IMR-90 (cell line): ENCODE results near the gene ALAS2. TPM values are rescaled to one million over a fixed set of nuclear protein-coding genes. Genes with fewer than 3 reads are reported as not detected.
A peak's percentile ranks its signal among the peaks of the same experiment; 100 is the strongest.

Source experiments
- ATAC-seq: fragments of 200-7000 bp; cut with Tn5 transposase; 2 replicates; pipeline ENCODE4 v1.9.1; 2020; ENCODE audit warnings: low read depth, mild to moderate bottlenecking, moderate library complexity
- BruUV-seq: library from RNA; stranded (reverse); fragments of 400-500 nt; replicated peaks from 2 replicates; lab custom pipeline; 2021; lab: Mats Ljungman, UMichigan
- CTCF ChIA-PET: fragments of 300-600 bp; formaldehyde crosslinking; extraction: SDS; loops from one replicate; lab custom pipeline; 2021; ENCODE audit warnings: antibody characterized with exemption; lab: Yijun Ruan, JAX
- POLR2A ChIA-PET: fragments of 300-600 bp; sonication (Branson Sonifier 250); formaldehyde crosslinking; loops from one replicate; lab custom pipeline; 2022; ENCODE audit warnings: antibody characterized with exemption; ENCODE audit not compliant: unreplicated experiment; lab: Charles Lee
- DNase-seq: peaks from one replicate; pipeline ENCODE4 v3.0.0; 2013
- H2AFZ ChIP-seq: replicated peaks from 2 replicates; pipeline ENCODE3; 2013; ENCODE audit warnings: low read length, mild to moderate bottlenecking; ENCODE audit not compliant: poor library complexity
- H2AK5ac ChIP-seq: 2 replicates; pipeline ENCODE4 v1.6.1; 2013; ENCODE audit warnings: low read depth, low read length, inconsistent platforms
- H2AK9ac ChIP-seq: replicated peaks from 2 replicates; pipeline ENCODE3; 2013; ENCODE audit warnings: mild to moderate bottlenecking, low read depth, low read length, moderate library complexity; ENCODE audit not compliant: poor library complexity
- H2BK120ac ChIP-seq: 2 replicates; pipeline ENCODE4 v1.6.1; 2013; ENCODE audit warnings: low read depth, low read length, inconsistent platforms
- H2BK15ac ChIP-seq: 3 replicates; pipeline ENCODE4 v1.6.1; 2013; ENCODE audit warnings: low read depth, low read length, inconsistent platforms
- H2BK20ac ChIP-seq: 2 replicates; pipeline ENCODE4 v1.6.1; 2013; ENCODE audit warnings: low read depth, mild to moderate bottlenecking, inconsistent platforms, low read length, moderate library complexity
- H2BK5ac ChIP-seq: 2 replicates; pipeline ENCODE4 v1.6.1; 2013; ENCODE audit warnings: mild to moderate bottlenecking, low read depth, low read length, inconsistent platforms; ENCODE audit not compliant: poor library complexity, severe bottlenecking
- H3K14ac ChIP-seq: replicated peaks from 2 replicates; pipeline ENCODE4 v1.6.1; 2013; ENCODE audit warnings: low read depth, low read length, inconsistent platforms
- H3K18ac ChIP-seq: 2 replicates; pipeline ENCODE4 v1.6.1; 2013; ENCODE audit warnings: low read depth, low read length, control low read depth
- H3K23ac ChIP-seq: 2 replicates; pipeline ENCODE4 v1.6.1; 2013; ENCODE audit warnings: low read depth, low read length, inconsistent platforms
- H3K27ac ChIP-seq: 2 replicates; pipeline ENCODE4 v1.5.1; 2013; ENCODE audit warnings: mild to moderate bottlenecking, control low read depth, low read length; ENCODE audit not compliant: insufficient read depth
- H3K27me3 ChIP-seq: 2 replicates; pipeline ENCODE4 v1.6.1; 2013; ENCODE audit warnings: low read length; ENCODE audit not compliant: control insufficient read depth, insufficient read depth
- H3K36me3 ChIP-seq: 2 replicates; pipeline ENCODE4 v1.6.1; 2013; ENCODE audit warnings: low read length, mixed read lengths; ENCODE audit not compliant: control insufficient read depth, insufficient read depth
- H3K4ac ChIP-seq: 2 replicates; pipeline ENCODE4 v1.6.1; 2013; ENCODE audit warnings: low read depth, low read length, inconsistent platforms
- H3K4me1 ChIP-seq: 2 replicates; pipeline ENCODE4 v1.6.1; 2013; ENCODE audit warnings: low read length, mixed read lengths; ENCODE audit not compliant: control insufficient read depth, insufficient read depth
- H3K4me2 ChIP-seq: 2 replicates; pipeline ENCODE4 v1.6.1; 2013; ENCODE audit warnings: low read depth, mild to moderate bottlenecking, control low read depth, low read length, moderate library complexity
- H3K4me3 ChIP-seq: 2 replicates; pipeline ENCODE4 v1.5.1; 2013; ENCODE audit warnings: low read depth, mild to moderate bottlenecking, control low read depth, low read length, moderate library complexity; ENCODE audit not compliant: insufficient read depth
- H3K56ac ChIP-seq: 2 replicates; pipeline ENCODE4 v1.6.1; 2013; ENCODE audit warnings: low read length, inconsistent platforms; ENCODE audit not compliant: insufficient read depth; ENCODE audit errors: extremely low read depth
- H3K79me1 ChIP-seq, 2 experiments: 2 replicates each; pipeline ENCODE4 v1.6.1; 2013; ENCODE audit warnings: low read length in 2 of 2, inconsistent platforms in 1 of 2, low read depth in 1 of 2
- H3K9ac ChIP-seq: 2 replicates; pipeline ENCODE4 v1.6.1; 2013; ENCODE audit warnings: low read depth, low read length, control low read depth
- H3K9me1 ChIP-seq: 2 replicates; pipeline ENCODE4 v1.6.1; 2013; ENCODE audit warnings: low read length, inconsistent platforms; ENCODE audit not compliant: insufficient read depth
- H3K9me3 ChIP-seq: 2 replicates; pipeline ENCODE4 v1.6.1; 2013; ENCODE audit warnings: low read length; ENCODE audit not compliant: control insufficient read depth, insufficient read depth
- H4K20me1 ChIP-seq: 2 replicates; pipeline ENCODE4 v1.6.1; 2013; ENCODE audit warnings: low read length, inconsistent platforms; ENCODE audit not compliant: insufficient read depth
- H4K5ac ChIP-seq: 2 replicates; pipeline ENCODE4 v1.6.1; 2013; ENCODE audit warnings: mild to moderate bottlenecking, low read depth, low read length, control low read depth
- H4K8ac ChIP-seq, 2 experiments: 2 replicates each; pipeline ENCODE4 v1.6.1; 2013; ENCODE audit warnings: low read depth in 2 of 2, low read length in 2 of 2, control low read depth in 1 of 2, inconsistent platforms in 1 of 2
- H4K91ac ChIP-seq: 2 replicates; pipeline ENCODE4 v1.6.1; 2013; ENCODE audit warnings: low read depth, low read length, inconsistent platforms; ENCODE audit not compliant: insufficient read depth
- CEBPB ChIP-seq: IDR thresholded peaks from 2 replicates; pipeline ENCODE4 v1.6.1; 2012; ENCODE audit warnings: low read depth, low read length, improper control_type of control experiment
- CHD1 ChIP-seq: IDR thresholded peaks from 2 replicates; pipeline ENCODE4 v1.6.1; 2012; ENCODE audit warnings: low read depth, low read length, improper control_type of control experiment
- ELK1 ChIP-seq: fragments of 150-350 bp; IDR thresholded peaks from 2 replicates; pipeline ENCODE4 v1.6.1; 2016; ENCODE audit warnings: low read depth, mild to moderate bottlenecking, low read length, moderate library complexity, borderline replicate concordance
- MAFK ChIP-seq: IDR thresholded peaks from 2 replicates; pipeline ENCODE4 v1.6.1; 2012; ENCODE audit warnings: low read depth, low read length, improper control_type of control experiment
- MAZ ChIP-seq: IDR thresholded peaks from 2 replicates; pipeline ENCODE4 v1.6.1; 2012; ENCODE audit warnings: low read depth, mild to moderate bottlenecking, low read length, improper control_type of control experiment, moderate library complexity, borderline replicate concordance
- POLR2A ChIP-seq: IDR thresholded peaks from 2 replicates; pipeline ENCODE4 v1.6.1; 2012; ENCODE audit warnings: mild to moderate bottlenecking, low read depth, low read length
- RAD21 ChIP-seq: IDR thresholded peaks from 2 replicates; pipeline ENCODE4 v1.6.1; 2012; ENCODE audit warnings: low read length, improper control_type of control experiment
- RCOR1 ChIP-seq: IDR thresholded peaks from 2 replicates; pipeline ENCODE4 v1.6.1; 2012; ENCODE audit warnings: mild to moderate bottlenecking, low read length, improper control_type of control experiment; ENCODE audit not compliant: insufficient replicate concordance
- RFX5 ChIP-seq: IDR thresholded peaks from 2 replicates; pipeline ENCODE4 v1.8.0; 2012; ENCODE audit warnings: low read depth, mild to moderate bottlenecking, low read length, moderate library complexity
- SMC3 ChIP-seq: fragments of 150-350 bp; IDR thresholded peaks from 2 replicates; pipeline ENCODE4 v1.6.1; 2016; ENCODE audit warnings: low read depth, mild to moderate bottlenecking, antibody characterized with exemption, low read length, moderate library complexity
- dilution Hi-C: fragments of 300-500 bp; cut with HindIII; formaldehyde crosslinking; loops from one replicate; pipeline ENCODE4 v1.14.3; 2018; ENCODE audit warnings: low sequenced_read_pairs; ENCODE audit not compliant: unreplicated experiment
- in situ Hi-C: fragments of 300-500 bp; cut with MboI; formaldehyde crosslinking; loops from 3 replicates; pipeline ENCODE4 v1.14.3; 2019; ENCODE audit warnings: low sequenced_read_pairs, inconsistent platforms, mixed read lengths
- intact Hi-C: fragments of 100-400 bp; cut with micrococcal nuclease; formaldehyde crosslinking; loops from 2 replicates; pipeline ENCODE4 v1.10.0; 2022
- polyA plus RNA-seq, 3 experiments: library from polyadenylated mRNA; depleted of rRNA; stranded (reverse); fragments of >200 nt; gene quantifications; 2 replicates each; pipeline ENCODE4 v1.2.3, GENCODE V29; 2012; ENCODE audit warnings: low replicate concordance in 1 of 3
- total RNA-seq: library from RNA; depleted of rRNA; stranded (reverse); fragments of >200 nt; gene quantifications from 2 replicates; pipeline ENCODE4 v1.2.3, GENCODE V29; 2012

ALAS2 gene
- total and polyA plus RNA-seq, 2 of the 4 experiments (the other 2 are of a cell fraction), result not detected

- POLR2A ChIA-PET, result no interaction called here
These were observed 4.6 kb downstream of the ALAS2 start for GRCh38 chrX:55026143-55026542.

More at GRCh38 chrX:55026143-55026542, 4.6 kb downstream of the ALAS2 start:
- CTCF ChIA-PET, result no interaction called here
- Histone ChIP-seq H3K4ac (no peak overlapping the region), H3K36me3 (no peaks in the 10 kb centered on the region), H3K4me1 (no peaks in the 10 kb centered on the region), H2BK5ac (no peak overlapping the region), H3K4me3 (no peak overlapping the region), H3K27ac (no peak overlapping the region), H2BK120ac (no peak overlapping the region), H3K4me2 (no peak overlapping the region), H3K79me1 (no peaks in the 10 kb centered on the region), H3K27me3 (peaks cover 11% of the 10 kb centered on the region), H4K20me1 (no peaks in the 10 kb centered on the region), H3K23ac (no peak overlapping the region), H3K9ac (no peak overlapping the region), H4K91ac (no peak overlapping the region), H4K8ac (no peak overlapping the region), H3K56ac (no peak overlapping the region), H3K18ac (no peak overlapping the region), H2AK5ac (no peak overlapping the region), H3K9me3 (no peaks in the 10 kb centered on the region), H3K14ac (no peak overlapping the region), H2BK20ac (no peak overlapping the region), H3K9me1 (no peaks in the 10 kb centered on the region), H2AFZ (no peak overlapping the region), H2BK15ac (no peak overlapping the region), H2AK9ac (no peak overlapping the region), H4K5ac (no peak overlapping the region)
- DNase-seq (peak; percentile 2), ATAC-seq (no peak)
- dilution Hi-C loops, result no loop called here
- TF ChIP-seq RFX5, result no peak
- TF ChIP-seq CHD1, result no peak
- no peak for TF ChIP-seq CEBPB
- no peak for TF ChIP-seq SMC3
- TF ChIP-seq POLR2A, result no peak
- TF ChIP-seq RAD21, result no peak
- no peak for TF ChIP-seq MAFK
- no peak for TF ChIP-seq MAZ
- TF ChIP-seq RCOR1, result no peak
- TF ChIP-seq ELK1, result no peak
- in situ Hi-C loops, result no loop called here
- no TSS peak for BruUV-seq
- intact Hi-C loops, result no loop called here
